Measurements from ENCODE around the gene SH3PXD2A. TPM values are rescaled to one million over a fixed set of nuclear protein-coding genes. Genes with fewer than 3 reads are reported as not detected.
"Not testable (repeated sequence)": the region's sequence is repeated elsewhere in the genome, so short reads cannot be mapped to it uniquely, and the experiment has no call there.

The SH3PXD2A gene
- polyA plus RNA-seq, 3 donors: 3.0 to 61.0 (median 36.1) TPM

DNA sequence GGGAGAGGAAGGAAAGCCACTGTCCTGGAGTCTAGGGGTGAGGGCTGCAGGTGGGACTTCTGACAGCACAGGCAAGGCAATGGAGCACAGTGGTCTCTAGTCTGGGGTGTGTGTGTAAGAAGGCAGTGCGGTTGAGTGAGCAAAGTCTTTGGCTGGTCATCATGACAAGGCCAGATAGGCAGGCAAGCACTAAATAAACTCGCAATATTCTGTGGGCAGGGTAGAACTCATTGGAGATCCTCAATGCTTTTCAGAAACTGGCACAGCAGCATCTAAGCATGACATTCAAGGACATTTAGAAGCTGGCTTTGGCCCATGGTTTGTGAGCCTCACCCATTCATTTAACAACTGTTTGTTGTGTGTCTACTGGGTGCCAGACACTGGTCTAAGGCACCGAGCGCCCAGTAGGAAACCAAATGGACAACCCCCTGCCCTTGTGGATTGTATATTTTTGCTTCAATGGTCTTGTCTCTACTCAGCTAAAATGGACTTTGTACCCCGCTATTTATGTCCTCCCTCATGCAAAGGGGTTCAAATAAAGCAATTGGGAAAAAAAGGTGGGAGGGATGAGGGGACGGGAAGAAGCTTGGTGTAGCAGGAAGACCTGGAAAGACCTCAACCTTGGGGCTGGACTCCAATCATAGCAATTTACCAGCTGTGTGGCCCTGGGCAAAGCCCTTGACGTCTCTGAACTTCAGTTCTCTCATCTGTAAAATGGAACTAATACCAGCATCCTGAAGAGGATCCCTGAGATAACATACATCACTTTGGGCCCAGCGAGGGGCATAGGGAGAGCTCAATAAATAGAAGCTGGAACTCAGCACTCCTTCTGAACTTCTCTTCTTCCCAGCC is 245.9 kb downstream of the SH3PXD2A start:
- WGBS, 3 donors: 88 to 97% (median 96%) methylated on average over 8 of the region's 8 CpGs
- H3K27ac ChIP-seq (ENCODE audit: low read depth, low read length): no peak overlapping the region

DNA sequence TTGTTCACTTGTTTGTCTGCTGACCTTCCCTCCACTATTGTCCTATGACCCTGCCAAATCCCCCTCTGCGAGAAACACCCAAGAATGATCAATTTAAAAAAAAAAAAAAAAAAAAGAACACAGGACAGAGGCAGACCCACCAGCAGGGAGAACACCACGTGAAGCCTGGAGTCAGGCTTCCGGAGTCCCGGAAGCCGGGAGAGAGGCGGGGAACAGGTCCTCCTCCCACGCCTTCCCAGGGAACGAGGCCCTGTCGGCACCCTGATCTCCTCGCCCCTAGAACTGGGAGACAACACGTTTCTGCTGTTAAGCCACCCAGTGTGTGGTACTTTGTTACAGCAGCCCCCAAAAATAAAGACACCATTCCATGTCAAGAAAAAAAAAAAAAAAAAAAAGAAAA is 247.3 kb downstream of the SH3PXD2A start:
- not testable (repeated sequence) for H3K27ac ChIP-seq (ENCODE audit: low read depth, low read length)
- WGBS, 3 donors: 92 to 99% (median 94%) methylated on average over 8 to 11 of the region's 11 CpGs

DNA sequence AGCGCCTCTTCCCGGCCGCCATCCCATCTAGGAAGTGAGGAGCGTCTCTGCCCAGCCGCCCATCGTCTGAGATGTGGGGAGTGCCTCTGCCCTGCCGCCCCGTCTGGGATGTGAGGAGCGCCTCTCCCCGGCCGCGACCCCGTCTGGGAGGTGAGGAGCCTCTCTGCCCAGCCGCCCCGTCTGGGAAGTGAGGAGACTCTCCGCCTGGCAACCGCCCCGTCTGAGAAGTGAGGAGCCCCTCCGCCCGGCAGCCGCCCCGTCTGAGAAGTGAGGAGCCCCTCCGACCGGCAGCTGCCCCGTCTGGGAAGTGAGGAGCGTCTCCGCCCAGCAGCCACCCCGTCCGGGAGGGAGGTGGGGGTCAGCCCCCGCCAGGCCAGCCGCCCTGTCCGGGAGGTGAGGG is 248.3 kb downstream of the SH3PXD2A start:
- WGBS, 3 donors: 95 to 97% (median 95%) methylated on average over 18 to 29 of the region's 32 CpGs
- not testable (repeated sequence) for H3K27ac ChIP-seq (ENCODE audit: low read depth, low read length)

DNA sequence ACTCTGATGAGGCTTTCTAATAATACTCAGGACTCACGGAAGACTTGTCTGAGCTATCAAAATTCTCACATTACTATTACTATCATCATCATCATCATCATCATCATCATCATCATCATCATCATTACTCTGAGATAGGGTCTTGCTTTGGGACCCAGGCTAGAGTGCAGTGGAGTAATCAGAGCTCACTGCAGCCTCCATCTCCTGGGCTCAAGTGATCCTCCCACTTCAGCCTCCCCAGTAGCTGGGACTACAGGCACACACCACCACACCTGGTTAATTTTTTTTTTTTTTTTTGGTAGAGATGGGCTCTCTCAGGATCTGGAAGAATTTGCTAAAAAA is 249.3 kb downstream of the SH3PXD2A start:
- not testable (repeated sequence) for H3K27ac ChIP-seq (ENCODE audit: low read depth, low read length)
- 45 to 78% (median 75%) methylated on average over 1 of the region's 1 CpG for WGBS, 3 donors

DNA sequence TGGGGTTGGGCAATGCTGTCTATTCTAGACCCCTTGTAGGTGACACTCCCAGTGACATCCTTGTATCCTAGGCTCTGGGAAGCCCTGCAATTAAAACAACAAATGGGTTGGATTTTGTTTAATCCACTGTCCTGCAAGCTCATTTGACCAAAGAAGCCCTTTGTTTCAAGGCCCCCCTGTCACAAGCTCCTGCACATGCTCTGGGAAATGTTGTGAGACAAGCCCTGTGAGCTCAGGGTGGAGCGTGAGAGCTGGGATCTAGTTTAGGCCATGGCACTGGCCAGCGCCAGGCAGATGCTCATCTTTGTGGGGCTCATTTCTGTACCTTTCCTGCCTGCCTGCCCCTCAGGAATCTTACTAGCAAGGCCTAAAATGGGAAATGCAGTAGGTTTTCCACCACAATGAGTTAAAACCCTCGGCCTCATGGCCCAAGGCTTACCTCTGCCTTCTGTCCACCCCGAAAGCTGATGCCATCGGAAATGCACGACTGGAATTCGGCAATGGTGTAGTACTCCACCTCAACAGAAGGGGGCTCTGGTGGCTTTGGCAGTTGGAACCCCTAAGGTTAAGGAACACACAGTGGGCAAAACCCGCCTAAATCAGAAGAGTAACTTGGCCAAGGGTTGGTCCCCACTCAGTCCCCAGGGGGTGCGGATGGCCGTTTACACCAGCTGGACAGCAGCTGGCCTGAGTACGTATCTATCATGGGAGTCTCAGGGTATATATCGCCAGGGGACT is 249.8 kb downstream of the SH3PXD2A start:
- WGBS, 3 donors: 63 to 76% (median 70%) methylated on average over 12 of the region's 12 CpGs
- no peak overlapping the region for H3K27ac ChIP-seq (ENCODE audit: low read depth, low read length)

DNA sequence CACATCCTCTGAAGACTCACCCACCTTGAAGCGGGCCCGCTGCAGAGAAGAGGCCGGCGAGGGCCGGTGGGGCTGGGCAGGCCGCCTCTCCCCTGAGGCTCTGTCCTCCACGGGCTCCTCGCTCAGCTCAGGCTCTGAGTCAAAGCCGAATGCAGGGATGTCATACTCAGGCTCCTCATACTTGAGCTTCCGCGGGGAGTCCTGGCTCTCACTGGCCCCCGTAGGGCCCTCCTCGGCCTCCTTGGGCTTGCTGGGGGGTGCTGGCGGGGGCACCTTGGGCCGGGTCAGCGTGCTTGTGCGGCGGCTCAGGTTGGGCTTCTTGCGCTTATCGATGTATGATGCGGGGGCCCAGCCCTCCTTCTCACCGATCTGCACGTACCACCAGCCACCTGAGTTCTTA is 252.0 kb downstream of the SH3PXD2A start:
- no peak overlapping the region for H3K27ac ChIP-seq (ENCODE audit: low read depth, low read length)
- whole genome bisulfite sequencing, 3 donors: 94 to 98% (median 95%) methylated on average over 23 of the region's 23 CpGs

DNA sequence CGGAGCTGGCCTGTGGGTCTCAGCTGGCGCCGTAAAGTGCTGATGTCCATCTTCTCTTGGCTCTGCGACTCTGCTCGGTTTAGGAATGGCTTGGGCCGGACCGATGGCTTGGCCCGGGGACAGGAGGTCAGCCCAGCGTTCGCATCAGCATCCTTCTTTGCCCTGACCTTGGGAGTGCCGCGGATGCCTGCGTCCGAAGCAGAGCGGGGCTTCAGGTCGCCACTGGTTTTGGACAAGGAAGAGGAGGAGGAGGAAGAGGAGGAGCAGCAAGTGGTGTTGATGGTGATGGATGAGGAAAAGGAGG is 252.6 kb downstream of the SH3PXD2A start:
- no peak overlapping the region for H3K27ac ChIP-seq (ENCODE audit: low read depth, low read length)
- WGBS, 3 donors: 90 to 93% (median 93%) methylated on average over 16 of the region's 16 CpGs

DNA sequence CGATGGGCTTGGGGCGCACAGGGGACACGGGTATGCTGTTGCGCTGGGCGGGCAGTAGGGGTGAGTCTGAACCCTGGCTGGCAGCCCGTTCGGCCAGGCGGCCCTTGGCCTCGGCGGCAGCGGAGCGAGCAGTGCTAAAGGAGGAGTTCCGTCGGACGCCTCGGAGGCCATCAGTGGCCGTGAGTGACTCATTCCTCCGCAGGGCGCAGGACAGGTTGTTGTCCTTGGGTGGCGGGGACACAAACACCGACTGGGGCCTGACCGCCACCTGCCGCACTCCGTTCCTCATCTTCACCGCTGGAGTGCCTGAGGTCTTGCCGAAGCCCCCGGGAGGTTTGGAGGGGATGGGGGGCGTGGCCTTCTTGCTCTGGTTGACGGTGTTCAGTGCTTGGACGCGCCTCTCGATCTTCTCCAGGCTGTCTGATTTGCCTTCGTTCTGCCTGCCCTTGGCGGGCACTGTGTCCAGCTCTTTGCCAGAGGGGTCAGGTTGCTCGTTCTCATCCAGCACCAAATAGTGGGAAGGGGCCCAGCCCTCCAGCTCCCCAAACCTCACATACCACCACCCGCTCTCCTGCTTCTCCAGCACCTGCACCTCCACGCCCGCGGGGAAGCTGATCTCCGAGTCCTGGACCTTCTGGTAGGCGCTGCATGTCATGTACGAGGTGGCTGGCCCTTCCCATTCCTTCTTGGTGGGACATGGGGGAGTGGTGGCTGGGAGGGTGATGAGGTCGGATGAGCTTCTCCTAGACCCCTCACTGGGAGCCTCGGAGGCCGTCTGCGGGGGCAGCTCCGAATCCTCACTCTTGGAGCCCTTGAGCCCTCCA is 253.1 kb downstream of the SH3PXD2A start:
- H3K27ac ChIP-seq (ENCODE audit: low read depth, low read length): no peak overlapping the region
- 93 to 94% (median 94%) methylated on average over 47 of the region's 47 CpGs for WGBS, 3 donors

DNA sequence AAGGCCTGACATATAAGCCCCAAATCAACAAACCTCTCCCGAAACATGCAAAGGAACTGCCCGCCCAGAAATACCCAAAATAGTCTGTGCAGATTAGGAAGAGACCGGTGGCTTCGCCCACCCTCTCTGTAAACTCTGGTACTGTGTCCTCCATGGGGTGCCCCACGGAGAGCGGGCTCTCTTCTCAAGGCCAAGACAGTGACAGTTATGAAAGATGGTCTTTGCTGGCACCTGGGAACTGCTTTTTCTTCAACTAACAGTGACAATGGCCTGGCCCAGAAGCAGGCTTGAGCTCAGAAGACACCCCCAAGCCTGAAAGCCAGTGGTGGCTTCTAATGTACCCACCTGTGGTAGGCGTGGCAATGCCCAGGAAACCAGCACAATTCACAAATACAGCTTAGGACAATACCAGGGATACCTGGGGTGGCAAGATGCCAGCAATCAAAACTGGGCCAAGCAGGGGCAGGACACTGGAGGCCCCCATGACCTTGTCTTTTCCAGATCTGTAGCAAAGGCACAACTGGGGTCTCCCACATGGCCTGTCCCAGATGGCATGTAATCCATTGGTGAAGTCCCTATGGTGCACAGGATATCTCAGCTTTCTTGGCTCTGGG is 254.3 kb downstream of the SH3PXD2A start:
- H3K27ac ChIP-seq (ENCODE audit: low read depth, low read length): no peak overlapping the region
- WGBS, 3 donors: 69 to 89% (median 88%) methylated on average over 7 of the region's 7 CpGs

DNA sequence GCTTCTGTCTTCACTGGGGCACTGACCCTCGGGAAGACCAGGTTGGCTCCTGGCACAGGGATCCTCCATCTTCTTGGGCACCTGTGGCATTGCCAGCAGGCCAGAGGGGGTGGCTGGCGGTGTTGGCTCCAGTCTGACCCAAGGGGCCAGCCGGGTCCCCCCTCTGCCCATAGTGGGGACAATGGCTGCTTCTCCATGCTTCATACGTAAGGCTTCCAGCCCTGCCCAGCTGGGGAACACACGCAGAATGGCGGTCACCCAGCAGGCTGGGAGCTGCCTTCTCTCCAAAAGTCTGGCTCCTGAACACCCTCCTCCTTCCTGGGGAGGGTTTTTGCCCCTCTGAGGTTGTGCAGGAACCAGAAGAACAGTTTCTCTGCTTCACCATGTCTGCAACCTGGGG is 255.1 kb downstream of the SH3PXD2A start:
- 80 to 93% (median 93%) methylated on average over 6 of the region's 6 CpGs for WGBS, 3 donors
- no peak overlapping the region for H3K27ac ChIP-seq (ENCODE audit: low read depth, low read length)

DNA sequence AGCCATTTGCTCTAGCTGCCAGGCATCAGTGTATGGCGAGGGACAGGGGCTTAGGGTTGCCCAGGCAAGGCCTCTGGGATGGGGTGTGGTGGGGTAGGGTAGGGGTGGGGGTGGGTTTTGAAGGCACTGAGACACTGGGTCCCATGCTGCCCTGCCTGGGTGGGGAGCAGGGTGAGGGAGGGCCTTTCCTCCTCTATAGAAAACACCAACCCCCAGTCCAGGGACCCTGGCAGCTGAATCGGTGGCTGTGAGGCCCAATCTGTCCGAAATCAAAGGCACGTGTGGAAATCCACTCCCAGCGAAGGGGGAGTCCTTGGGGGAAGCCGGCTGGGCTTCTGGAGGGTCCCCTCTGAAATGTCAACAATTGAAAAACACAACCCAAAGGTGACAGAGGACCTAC is 255.5 kb downstream of the SH3PXD2A start:
- no peak overlapping the region for H3K27ac ChIP-seq (ENCODE audit: low read depth, low read length)
- 78 to 83% (median 81%) methylated on average over 6 of the region's 6 CpGs for WGBS, 3 donors

DNA sequence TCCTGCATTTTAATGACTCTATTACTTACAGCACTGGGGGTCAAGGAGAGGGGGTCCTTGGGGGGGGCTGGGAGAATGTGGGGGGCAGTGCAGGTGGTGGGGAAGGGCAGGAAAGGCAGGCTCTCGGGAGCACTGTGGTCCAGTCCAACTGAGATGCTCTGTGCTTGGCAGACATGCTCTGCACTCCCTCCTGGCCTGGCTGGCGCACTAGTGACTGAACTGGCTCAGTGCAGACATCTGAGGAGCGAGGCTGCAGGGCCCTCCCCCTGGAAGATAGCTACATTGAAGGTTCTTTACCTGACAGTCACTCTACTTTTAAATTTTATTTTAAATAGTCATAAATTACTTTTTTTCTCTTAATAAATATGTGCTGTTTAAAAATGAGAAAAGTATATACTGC is 256.2 kb downstream of the SH3PXD2A start:
- 57 to 74% (median 73%) methylated on average over 3 of the region's 3 CpGs for WGBS, 3 donors
- no peak overlapping the region for H3K27ac ChIP-seq (ENCODE audit: low read depth, low read length)

DNA sequence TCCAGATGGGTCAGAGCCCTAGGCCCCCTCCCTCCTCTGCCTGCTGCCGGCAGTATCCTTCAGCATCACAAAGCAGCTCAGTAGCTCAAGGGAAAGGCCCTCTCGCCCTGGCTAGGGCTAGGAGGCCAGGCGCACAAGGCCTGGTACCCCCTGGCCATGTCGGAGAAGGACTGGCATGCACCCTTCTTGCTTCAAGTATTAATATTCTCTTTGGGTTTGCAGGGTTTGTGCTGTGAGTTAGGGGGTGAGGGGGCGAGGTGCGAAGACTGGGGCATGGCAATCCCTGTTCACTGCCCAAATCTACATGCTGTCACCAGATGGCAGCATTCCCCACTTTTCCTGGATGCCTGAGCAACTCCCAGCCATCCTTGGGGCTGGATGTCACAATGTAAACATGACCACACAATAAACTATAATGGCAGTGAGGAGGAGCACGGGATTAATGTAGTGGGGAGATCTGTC is 256.7 kb downstream of the SH3PXD2A start:
- no peak overlapping the region for H3K27ac ChIP-seq (ENCODE audit: low read depth, low read length)
- WGBS, 3 donors: 41 to 57% (median 51%) methylated on average over 7 of the region's 7 CpGs

DNA sequence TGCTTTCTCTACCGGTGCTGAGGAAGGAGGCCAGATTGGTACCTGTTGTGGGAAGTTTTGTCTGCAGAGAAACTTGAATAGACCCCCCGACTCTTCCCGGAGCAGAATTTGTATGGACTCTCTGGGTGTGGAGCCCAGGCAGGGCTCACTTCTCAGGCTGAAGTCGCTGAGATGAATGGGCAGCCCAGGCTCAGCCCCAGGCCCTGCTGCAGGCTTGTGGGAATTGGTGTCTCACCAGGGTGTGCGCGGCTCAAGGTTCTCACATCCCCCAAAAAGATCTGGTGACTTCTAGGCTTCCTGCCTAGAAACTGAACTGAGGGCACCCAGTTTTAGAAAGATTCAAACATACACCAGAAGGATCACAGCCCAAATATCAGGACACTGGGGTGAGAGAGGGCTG is 258.4 kb downstream of the SH3PXD2A start:
- 73 to 81% (median 77%) methylated on average over 6 of the region's 6 CpGs for WGBS, 3 donors
- no peak overlapping the region for H3K27ac ChIP-seq (ENCODE audit: low read depth, low read length)

DNA sequence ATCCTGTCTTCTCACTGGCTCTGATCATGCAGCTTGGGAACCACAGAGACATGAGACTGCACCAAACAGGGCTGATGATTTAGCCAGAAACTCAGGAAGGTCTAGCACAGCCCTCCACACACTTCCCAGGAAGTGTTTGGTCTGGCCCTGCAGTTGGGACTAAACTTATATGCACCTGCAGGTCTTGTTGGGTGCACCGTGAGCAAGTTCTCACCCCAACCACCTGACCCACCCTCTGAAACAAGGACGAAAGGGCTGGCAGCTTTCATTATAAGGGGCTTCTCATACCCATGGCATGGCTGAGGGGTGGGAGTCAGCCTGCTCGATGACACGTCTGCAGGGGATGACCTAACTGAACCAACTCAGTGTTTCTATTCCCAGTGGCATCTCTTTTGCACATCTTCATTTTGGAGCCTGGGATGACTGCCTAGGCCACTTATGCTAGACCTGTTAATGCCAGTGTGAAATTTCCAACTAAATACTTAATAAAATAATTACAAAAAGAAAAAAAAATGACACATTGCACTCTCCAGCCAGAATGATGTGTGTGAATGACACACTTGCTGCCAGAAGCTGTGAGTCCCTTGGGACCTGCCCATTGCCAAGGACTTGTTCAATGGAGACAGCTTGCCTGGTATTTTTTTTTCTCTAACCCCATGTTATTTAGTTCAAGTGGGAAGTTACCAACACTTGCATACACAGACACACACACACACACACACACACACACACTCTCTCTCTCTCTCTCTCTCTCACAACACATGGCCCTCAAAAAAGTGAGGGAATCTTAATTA is 259.2 kb downstream of the SH3PXD2A start:
- no peak overlapping the region for H3K27ac ChIP-seq (ENCODE audit: low read depth, low read length)
- 83 to 89% (median 84%) methylated on average over 4 of the region's 4 CpGs for WGBS, 3 donors

DNA sequence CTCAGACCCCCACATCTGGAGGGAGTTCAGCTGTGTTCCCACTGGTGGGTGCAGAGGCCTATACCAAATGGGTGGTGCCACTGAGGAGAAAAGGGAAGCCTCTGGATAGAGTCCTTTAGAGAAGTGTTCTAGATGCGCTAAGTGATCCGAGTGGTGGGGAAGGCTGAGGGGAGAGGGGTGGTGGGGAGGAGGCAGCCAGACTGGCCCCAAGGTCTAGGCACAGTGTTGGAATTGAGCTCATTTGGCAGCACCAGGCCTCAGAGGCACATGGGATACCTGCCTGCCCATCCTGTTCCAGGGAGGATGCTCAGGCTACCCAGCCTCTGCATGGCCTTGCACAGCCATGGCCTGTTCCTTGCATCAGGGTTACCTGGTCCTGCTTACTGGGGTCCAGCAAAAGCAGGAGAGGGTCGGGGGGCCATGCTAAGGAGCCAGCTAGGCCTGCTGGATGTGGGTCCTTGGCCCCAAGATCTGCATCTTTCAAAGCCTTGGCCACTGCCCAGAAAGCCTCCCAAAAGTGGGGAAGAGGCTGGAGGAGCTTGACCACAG is 262.3 kb downstream of the SH3PXD2A start:
- H3K27ac ChIP-seq (ENCODE audit: low read depth, low read length): no peak overlapping the region
- WGBS, 3 donors: 57 to 87% (median 64%) methylated on average over 3 of the region's 3 CpGs

DNA sequence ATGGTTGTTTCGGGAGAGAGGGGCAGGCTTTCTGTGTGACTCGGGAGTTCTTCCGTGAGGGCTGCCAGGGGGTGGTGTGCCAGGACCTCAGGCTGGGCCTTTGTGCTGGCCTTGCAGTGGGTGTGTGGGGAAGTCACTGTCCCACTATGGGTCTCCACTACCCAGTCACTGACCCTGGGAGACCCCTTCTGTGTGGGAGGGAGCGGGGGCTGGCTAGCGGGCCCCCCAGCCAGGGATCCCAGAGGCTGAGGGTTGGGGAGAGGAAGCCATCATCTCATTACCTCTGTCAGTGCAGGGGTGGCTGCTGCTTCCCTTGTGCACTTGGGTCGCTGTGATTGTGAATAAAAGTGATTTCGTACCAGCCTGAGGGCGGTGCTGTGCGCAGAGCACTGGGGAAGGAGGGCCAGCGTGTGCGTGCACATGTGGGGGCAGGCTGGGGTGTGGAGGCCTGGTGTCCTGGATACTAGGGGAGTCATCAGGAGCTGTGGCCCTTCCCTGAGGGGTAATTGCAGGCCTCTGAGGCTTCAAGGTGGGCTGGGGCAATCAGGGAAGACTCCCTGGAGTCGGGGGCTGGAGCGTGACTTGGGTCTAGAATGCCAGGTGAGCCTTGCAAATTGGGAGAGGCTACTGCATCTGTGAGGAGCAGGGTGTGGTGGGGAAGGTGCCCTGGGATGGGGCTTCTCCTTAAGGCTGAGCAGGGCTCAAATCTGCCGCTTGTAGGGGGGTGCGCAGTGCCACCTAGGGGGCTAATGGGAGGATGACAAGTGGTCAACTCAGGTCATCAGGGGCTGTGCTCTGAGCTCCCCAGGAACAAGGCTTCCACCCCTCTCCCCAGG is 263.0 kb downstream of the SH3PXD2A start:
- 78 to 86% (median 83%) methylated on average over 15 of the region's 15 CpGs for WGBS, 3 donors
- H3K27ac ChIP-seq (ENCODE audit: low read depth, low read length): no peak overlapping the region

Data from adipose tissue (tissue), 3 donors.